Brain microvascular endothelial cell (primary cell): ENCODE results near the gene PTPRR.

Experiments
- DNase-seq: peaks from one replicate; pipeline ENCODE4 v3.0.0-alpha.2; 2020
- H3K27ac ChIP-seq: fragments of 250-450 bp; sonication (Bioruptor Pico); 2 replicates; pipeline ENCODE4 v1.5.1; 2020; ENCODE audit warnings: mild to moderate bottlenecking, moderate library complexity
- H3K27me3 ChIP-seq: fragments of 250-450 bp; sonication (Bioruptor Pico); replicated peaks from 2 replicates; pipeline ENCODE4 v1.5.1; 2020; ENCODE audit warnings: mild to moderate bottlenecking
- H3K36me3 ChIP-seq: fragments of 250-450 bp; sonication (Bioruptor Pico); replicated peaks from 2 replicates; pipeline ENCODE4 v1.5.1; 2020; ENCODE audit warnings: mild to moderate bottlenecking
- H3K4me3 ChIP-seq: 2 replicates; pipeline ENCODE4 v1.5.1; 2011; ENCODE audit warnings: low read depth, mild to moderate bottlenecking, control low read depth, low read length, moderate library complexity
- in situ Hi-C: cut with HindIII; loops from 2 replicates; pipeline ENCODE4 v1.10.0; 2017; ENCODE audit warnings: low sequenced_read_pairs, low pct_ligation_motif_present
- TF ChIP-seq, protein P1 (sequence below): IDR thresholded peaks from 2 replicates; pipeline ENCODE4 v1.5.1; 2011; ENCODE audit warnings: low read depth, mild to moderate bottlenecking, moderate library complexity, low read length, control low read depth, inconsistent platforms; ENCODE audit errors: missing control alignments

The PTPRR gene

DNA sequence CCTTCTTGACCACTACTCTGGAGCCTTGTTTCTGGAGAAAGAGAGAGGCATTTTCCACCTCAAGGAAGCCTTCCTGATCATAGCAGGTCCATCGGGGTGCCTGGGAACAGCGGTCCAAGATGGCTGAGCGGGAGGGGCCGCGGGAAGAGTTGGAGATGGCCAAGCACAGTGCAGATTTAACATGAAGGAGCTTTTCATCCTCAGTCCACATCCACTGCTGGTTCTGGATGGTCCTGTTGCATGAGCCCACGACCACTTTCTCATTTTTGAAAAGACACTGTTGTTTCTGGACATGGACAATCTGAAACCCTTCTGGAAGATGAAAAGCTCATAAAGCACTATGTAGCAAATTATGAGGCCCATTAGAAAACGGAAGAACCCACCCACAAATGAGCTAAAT lies 284.8 kb downstream of the PTPRR start:
- Histone ChIP-seq H3K27ac (no peak overlapping the region), H3K36me3 (no peaks in the 10 kb centered on the region), H3K27me3 (no peaks in the 10 kb centered on the region), H3K4me3 (no peak overlapping the region)
- TF ChIP-seq, protein P1, sequence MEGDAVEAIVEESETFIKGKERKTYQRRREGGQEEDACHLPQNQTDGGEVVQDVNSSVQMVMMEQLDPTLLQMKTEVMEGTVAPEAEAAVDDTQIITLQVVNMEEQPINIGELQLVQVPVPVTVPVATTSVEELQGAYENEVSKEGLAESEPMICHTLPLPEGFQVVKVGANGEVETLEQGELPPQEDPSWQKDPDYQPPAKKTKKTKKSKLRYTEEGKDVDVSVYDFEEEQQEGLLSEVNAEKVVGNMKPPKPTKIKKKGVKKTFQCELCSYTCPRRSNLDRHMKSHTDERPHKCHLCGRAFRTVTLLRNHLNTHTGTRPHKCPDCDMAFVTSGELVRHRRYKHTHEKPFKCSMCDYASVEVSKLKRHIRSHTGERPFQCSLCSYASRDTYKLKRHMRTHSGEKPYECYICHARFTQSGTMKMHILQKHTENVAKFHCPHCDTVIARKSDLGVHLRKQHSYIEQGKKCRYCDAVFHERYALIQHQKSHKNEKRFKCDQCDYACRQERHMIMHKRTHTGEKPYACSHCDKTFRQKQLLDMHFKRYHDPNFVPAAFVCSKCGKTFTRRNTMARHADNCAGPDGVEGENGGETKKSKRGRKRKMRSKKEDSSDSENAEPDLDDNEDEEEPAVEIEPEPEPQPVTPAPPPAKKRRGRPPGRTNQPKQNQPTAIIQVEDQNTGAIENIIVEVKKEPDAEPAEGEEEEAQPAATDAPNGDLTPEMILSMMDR, result no peak
- in situ Hi-C loops, result no loop called here
- no peak for DNase-seq

DNA sequence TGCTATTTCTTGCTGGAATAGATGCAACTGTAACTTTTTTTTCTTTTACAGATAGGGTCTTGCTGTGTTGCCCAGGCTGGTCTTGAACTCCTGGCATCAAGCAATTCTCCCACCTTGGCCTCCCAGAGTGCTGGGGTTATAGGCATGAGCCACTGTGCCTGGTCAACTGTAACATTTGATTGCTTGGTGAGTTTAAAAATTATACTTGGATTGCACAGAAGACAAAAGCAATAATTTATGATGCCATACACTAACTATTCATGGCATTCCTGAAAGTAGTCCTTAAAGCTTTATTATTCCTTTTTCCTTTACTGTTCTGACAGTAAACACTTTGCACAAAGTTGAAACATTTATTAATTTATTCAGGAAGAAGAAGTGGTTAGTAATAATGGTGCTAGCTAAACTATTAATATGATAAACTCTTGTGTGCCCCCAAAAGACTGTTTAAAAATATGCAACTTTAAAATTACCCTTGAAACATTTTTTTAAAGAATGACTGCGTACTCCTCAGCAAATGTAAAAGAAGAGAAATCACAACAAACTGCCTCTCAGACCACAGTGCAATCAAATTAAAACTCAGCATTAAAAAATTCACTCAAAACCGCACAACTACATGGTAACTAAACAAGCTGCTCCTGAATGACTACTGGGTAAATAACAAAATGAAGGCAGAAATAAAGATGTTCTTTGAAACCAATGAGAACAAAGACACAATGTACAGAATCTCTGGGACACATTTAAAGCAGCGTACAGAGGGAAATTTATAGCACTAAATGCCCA lies 291.6 kb downstream of the PTPRR start:
- no peak overlapping the region for H3K27ac ChIP-seq
- H3K4me3 ChIP-seq, result no peak overlapping the region
- in situ Hi-C loops, result no loop called here
- no peaks in the 10 kb centered on the region for H3K27me3 ChIP-seq
- TF ChIP-seq, protein P1, result no peak
- no peaks in the 10 kb centered on the region for H3K36me3 ChIP-seq
- no peak for DNase-seq

DNA sequence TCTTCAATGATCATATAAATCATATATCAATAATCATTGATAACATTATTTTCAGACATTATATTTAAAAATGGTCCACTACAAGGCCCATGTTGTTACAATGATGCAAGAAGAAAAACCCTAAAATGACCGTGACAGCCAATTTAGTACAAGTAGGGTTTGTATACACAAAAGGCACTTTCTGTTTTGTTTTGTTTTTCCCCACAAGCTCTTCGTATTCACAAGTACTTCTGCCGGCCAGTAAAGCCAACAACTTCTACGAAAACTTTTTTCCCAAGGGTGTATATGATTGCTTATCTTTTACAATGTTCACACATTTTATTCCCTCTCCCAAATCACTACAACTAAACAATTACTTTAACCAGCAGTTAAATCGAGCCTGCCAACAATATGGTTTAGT lies 292.9 kb downstream of the PTPRR start:
- no peaks in the 10 kb centered on the region for H3K27me3 ChIP-seq
- in situ Hi-C loops, result no loop called here
- TF ChIP-seq, protein P1, result no peak
- no peak overlapping the region for H3K27ac ChIP-seq
- H3K4me3 ChIP-seq, result no peak overlapping the region
- DNase-seq, result no peak
- no peaks in the 10 kb centered on the region for H3K36me3 ChIP-seq

- no peak overlapping the region for H3K4me3 ChIP-seq
- in situ Hi-C loops, result no loop called here
- no peaks in the 10 kb centered on the region for H3K36me3 ChIP-seq
- TF ChIP-seq, protein P1, result no peak
- H3K27me3 ChIP-seq, result no peaks in the 10 kb centered on the region
- no peak overlapping the region for H3K27ac ChIP-seq
- no peak for DNase-seq
Measured at GRCh38 chr12:70626180-70626579, 294.4 kb downstream of the PTPRR start.

- in situ Hi-C loops, result no loop called here
- H3K4me3 ChIP-seq, result no peak overlapping the region
- TF ChIP-seq, protein P1, result no peak
- H3K36me3 ChIP-seq, result no peaks in the 10 kb centered on the region
- H3K27ac ChIP-seq, result no peak overlapping the region
- no peaks in the 10 kb centered on the region for H3K27me3 ChIP-seq
- no peak for DNase-seq
Measured at GRCh38 chr12:70619471-70620152, 300.9 kb downstream of the PTPRR start.

- in situ Hi-C loops, result no loop called here
- DNase-seq, result no peak
Measured at GRCh38 chr12:70618371-70618770, 302.2 kb downstream of the PTPRR start.

More at GRCh38 chr12:70618371-70618770, 302.2 kb downstream of the PTPRR start:
- Histone ChIP-seq H3K27me3 (no peaks in the 10 kb centered on the region), H3K36me3 (no peaks in the 10 kb centered on the region), H3K27ac (no peak overlapping the region), H3K4me3 (no peak overlapping the region)
- TF ChIP-seq, protein P1, result no peak
